HL-60 (cell line): Measurements from ENCODE around the gene TLR10.
"Not testable (repeated sequence)": the region's sequence is repeated elsewhere in the genome, so short reads cannot be mapped to it uniquely, and the experiment has no call there.

Source experiments
- DNase-seq, 2 experiments: peaks; one replicate each; pipeline ENCODE4 v3.0.0-alpha.2; 2010 to 2020; ENCODE audit warnings: low read depth in 1 of 2, low spot score in 1 of 2
- H3K27ac ChIP-seq: fragments of 250-450 bp; sonication (Bioruptor Pico); replicated peaks from 2 replicates; pipeline ENCODE4 v1.5.1; 2020; ENCODE audit warnings: mild to moderate bottlenecking, moderate library complexity
- H3K27me3 ChIP-seq: fragments of 250-450 bp; sonication (Bioruptor Pico); 2 replicates; pipeline ENCODE4 v1.5.1; 2021; ENCODE audit warnings: mild to moderate bottlenecking, moderate library complexity; ENCODE audit not compliant: insufficient read depth, poor library complexity, severe bottlenecking
- H3K4me3 ChIP-seq: replicated peaks from 2 replicates; pipeline ENCODE4 v1.5.1; 2011; ENCODE audit warnings: mild to moderate bottlenecking, control low read depth, low read length; ENCODE audit not compliant: insufficient read depth
- GABPA ChIP-seq: IDR thresholded peaks from 2 replicates; pipeline ENCODE4 v1.6.1; 2012; ENCODE audit warnings: low read depth
- POLR2AphosphoS5 ChIP-seq: IDR thresholded peaks from 2 replicates; pipeline ENCODE4 v1.6.1; 2012; ENCODE audit warnings: low read depth
- SPI1 ChIP-seq: IDR thresholded peaks from 2 replicates; pipeline ENCODE4 v1.6.1; 2012; ENCODE audit warnings: low read depth, mild to moderate bottlenecking, borderline replicate concordance
- TF ChIP-seq, protein P1 (sequence below): IDR thresholded peaks from one replicate; pipeline ENCODE4 v1.5.1; 2011; ENCODE audit warnings: low read length, control low read depth, inconsistent platforms; ENCODE audit not compliant: insufficient read depth
- TF ChIP-seq, protein P2 (sequence below): IDR thresholded peaks from 2 replicates; pipeline ENCODE4 v1.6.1; 2012; ENCODE audit warnings: low read depth; ENCODE audit not compliant: insufficient replicate concordance

The TLR10 gene

DNA sequence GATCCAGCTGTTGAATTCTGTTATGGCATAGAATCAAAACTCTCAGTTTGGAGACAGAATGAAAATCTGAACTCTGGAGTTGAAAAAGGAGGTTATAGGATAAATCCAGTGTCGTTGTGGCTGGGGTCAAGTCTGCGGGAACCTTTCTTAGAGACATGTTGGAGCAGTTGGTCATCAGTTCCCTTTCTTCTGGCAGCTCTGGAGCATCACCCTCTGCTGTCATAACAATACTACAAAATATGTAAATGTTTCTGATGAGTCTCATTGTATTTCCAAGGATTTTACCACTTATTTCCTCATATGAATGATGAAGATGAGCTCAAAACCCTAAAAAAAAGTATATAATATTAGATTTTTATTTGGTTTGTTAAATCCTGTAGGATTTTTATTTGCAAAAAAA lies 7.5 kb downstream of the TLR10 start:
- TF ChIP-seq SPI1: no peak
- TF ChIP-seq, protein P1, sequence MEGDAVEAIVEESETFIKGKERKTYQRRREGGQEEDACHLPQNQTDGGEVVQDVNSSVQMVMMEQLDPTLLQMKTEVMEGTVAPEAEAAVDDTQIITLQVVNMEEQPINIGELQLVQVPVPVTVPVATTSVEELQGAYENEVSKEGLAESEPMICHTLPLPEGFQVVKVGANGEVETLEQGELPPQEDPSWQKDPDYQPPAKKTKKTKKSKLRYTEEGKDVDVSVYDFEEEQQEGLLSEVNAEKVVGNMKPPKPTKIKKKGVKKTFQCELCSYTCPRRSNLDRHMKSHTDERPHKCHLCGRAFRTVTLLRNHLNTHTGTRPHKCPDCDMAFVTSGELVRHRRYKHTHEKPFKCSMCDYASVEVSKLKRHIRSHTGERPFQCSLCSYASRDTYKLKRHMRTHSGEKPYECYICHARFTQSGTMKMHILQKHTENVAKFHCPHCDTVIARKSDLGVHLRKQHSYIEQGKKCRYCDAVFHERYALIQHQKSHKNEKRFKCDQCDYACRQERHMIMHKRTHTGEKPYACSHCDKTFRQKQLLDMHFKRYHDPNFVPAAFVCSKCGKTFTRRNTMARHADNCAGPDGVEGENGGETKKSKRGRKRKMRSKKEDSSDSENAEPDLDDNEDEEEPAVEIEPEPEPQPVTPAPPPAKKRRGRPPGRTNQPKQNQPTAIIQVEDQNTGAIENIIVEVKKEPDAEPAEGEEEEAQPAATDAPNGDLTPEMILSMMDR: no peak
- TF ChIP-seq, protein P2, sequence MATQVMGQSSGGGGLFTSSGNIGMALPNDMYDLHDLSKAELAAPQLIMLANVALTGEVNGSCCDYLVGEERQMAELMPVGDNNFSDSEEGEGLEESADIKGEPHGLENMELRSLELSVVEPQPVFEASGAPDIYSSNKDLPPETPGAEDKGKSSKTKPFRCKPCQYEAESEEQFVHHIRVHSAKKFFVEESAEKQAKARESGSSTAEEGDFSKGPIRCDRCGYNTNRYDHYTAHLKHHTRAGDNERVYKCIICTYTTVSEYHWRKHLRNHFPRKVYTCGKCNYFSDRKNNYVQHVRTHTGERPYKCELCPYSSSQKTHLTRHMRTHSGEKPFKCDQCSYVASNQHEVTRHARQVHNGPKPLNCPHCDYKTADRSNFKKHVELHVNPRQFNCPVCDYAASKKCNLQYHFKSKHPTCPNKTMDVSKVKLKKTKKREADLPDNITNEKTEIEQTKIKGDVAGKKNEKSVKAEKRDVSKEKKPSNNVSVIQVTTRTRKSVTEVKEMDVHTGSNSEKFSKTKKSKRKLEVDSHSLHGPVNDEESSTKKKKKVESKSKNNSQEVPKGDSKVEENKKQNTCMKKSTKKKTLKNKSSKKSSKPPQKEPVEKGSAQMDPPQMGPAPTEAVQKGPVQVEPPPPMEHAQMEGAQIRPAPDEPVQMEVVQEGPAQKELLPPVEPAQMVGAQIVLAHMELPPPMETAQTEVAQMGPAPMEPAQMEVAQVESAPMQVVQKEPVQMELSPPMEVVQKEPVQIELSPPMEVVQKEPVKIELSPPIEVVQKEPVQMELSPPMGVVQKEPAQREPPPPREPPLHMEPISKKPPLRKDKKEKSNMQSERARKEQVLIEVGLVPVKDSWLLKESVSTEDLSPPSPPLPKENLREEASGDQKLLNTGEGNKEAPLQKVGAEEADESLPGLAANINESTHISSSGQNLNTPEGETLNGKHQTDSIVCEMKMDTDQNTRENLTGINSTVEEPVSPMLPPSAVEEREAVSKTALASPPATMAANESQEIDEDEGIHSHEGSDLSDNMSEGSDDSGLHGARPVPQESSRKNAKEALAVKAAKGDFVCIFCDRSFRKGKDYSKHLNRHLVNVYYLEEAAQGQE: no peak
- Histone ChIP-seq H3K27me3 (no peaks in the 10 kb centered on the region), H3K27ac (no peak overlapping the region), H3K4me3 (no peak overlapping the region)
- no peak for DNase-seq

DNA sequence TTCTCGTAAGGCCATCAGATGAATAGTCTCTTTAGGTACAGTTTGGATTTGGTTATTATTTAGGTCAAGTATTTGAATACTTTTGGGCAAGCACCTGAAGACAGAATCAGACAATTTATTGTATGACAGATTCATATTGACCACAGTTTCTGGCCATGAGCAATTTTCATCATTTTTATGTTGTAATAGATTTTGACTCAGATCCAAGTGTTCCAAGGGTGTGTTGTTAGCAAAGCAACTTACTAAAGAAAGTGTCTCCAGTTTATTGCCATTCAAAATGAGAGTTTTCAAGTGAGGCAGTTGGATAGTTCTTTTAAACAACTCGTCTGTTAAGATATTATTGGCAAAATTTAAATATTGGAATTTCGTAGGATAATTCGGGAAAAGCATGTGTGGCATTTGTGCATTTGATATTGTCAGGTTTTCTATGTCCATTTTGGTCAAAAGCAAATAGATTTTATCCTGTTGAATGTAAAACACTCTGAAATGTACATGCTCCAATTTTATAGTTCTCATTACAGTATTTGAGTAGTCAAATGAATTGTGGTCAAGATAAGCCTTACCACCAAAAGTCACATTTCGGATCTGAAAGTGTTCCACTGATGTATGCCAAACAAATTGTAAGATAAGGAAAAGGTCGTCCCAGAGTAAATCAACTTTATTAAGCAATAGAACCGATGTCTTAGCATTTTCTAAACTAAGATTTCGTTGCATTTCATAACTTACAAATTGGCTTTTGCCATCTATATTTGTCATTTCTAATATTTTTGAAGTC lies 8.4 kb downstream of the TLR10 start:
- H3K27me3 ChIP-seq: no peaks in the 10 kb centered on the region
- no peak for DNase-seq
- no peak overlapping the region for H3K4me3 ChIP-seq
- TF ChIP-seq, protein P1: no peak
- TF ChIP-seq, protein P2: no peak
- no peak for TF ChIP-seq POLR2AphosphoS5
- TF ChIP-seq GABPA: no peak
- no peak for TF ChIP-seq SPI1
- H3K27ac ChIP-seq: no peak overlapping the region

- not testable (repeated sequence) for H3K27me3 ChIP-seq, DNase-seq, H3K27ac ChIP-seq, H3K4me3 ChIP-seq
These were observed 12.5 kb downstream of the TLR10 start for GRCh38 chr4:38770281-38770680.

DNA sequence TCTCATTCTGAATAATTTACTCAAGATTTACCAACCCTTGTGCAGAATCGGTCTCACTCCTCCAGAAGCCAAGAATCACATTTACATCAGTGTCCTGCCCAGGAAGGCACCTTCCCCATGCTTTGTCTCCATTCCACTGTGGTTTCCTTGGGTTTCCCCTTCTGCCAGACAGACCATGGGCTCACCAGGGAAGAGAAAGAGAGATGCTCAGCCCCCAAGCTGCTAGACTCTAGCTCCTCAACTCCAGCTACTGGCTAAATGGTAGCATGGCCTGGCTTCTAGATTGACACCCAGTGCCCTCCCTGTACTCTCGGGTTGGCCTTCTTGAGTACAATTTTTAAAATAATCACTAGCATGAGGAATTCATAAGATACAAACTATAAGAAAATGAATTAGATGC lies 12.9 kb downstream of the TLR10 start:
- Histone ChIP-seq H3K4me3 (no peak overlapping the region), H3K27ac (no peak overlapping the region; the same call in 1 of the 2 replicates), H3K27me3 (no peaks in the 10 kb centered on the region)
- TF ChIP-seq, protein P2: no peak
- TF ChIP-seq POLR2AphosphoS5 (no peak), GABPA (no peak), SPI1 (no peak)
- TF ChIP-seq, protein P1: no peak
- DNase-seq: no peak
